Upper lobe of left lung (tissue), 4 donors: ENCODE measurements around the gene PRR20G.

ENCODE experiments used
- EP300 ChIP-seq, 4 donors: sonication (generic); formaldehyde crosslinking; IDR thresholded peaks; one replicate each; pipeline ENCODE4 v1.5.1; 2017; ENCODE audit warnings: antibody characterized with exemption in 4 of 4, control low read depth in 2 of 4
- POLR2A ChIP-seq, 4 donors: fragments of 450-650 bp; IDR thresholded peaks; one replicate each; pipeline ENCODE4 v1.5.1; 2016 to 2017; ENCODE audit warnings: antibody characterized with exemption in 4 of 4, mild to moderate bottlenecking in 2 of 4
- POLR2AphosphoS5 ChIP-seq, 2 donors: sonication (generic); formaldehyde crosslinking; IDR thresholded peaks; one replicate each; pipeline ENCODE4 v1.5.1; 2017; ENCODE audit warnings: antibody characterized with exemption in 2 of 2
- TF ChIP-seq, protein P1 (sequence below), 6 experiments: fragments of 450-650 bp in 4 of 6; fragments of 200-600 bp in 2 of 6; sonication (generic) in 2 of 6; IDR thresholded peaks; one replicate each; pipeline ENCODE4 v1.5.1; 2016 to 2019; ENCODE audit warnings: antibody characterized with exemption in 6 of 6

DNA sequence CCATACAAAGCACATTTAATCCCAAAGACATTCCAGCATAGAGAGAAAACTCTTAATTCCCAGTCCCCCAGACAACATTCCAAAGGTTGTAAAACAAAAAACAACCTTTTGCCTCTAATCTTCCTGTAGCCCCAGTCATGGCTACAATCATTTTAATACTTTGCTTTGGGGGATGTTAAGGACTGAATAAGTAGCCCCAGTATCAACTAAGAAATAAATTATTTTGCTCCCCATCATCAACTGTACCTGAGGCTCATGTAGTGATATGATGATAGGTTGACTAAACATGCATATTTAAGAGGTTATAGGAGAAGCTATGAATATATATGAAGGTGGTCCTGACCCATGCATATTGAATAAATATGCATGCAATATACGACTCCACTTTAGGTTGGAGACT is 40.6 kb downstream of the PRR20G start:
- no peak for TF ChIP-seq POLR2A (IDR thresholded peaks at IDR 0.05)
- TF ChIP-seq, protein P1, sequence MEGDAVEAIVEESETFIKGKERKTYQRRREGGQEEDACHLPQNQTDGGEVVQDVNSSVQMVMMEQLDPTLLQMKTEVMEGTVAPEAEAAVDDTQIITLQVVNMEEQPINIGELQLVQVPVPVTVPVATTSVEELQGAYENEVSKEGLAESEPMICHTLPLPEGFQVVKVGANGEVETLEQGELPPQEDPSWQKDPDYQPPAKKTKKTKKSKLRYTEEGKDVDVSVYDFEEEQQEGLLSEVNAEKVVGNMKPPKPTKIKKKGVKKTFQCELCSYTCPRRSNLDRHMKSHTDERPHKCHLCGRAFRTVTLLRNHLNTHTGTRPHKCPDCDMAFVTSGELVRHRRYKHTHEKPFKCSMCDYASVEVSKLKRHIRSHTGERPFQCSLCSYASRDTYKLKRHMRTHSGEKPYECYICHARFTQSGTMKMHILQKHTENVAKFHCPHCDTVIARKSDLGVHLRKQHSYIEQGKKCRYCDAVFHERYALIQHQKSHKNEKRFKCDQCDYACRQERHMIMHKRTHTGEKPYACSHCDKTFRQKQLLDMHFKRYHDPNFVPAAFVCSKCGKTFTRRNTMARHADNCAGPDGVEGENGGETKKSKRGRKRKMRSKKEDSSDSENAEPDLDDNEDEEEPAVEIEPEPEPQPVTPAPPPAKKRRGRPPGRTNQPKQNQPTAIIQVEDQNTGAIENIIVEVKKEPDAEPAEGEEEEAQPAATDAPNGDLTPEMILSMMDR (IDR thresholded peaks at IDR 0.05), result no peak
- TF ChIP-seq POLR2AphosphoS5 (IDR thresholded peaks at IDR 0.05), result no peak
- TF ChIP-seq EP300 (IDR thresholded peaks at IDR 0.05), result no peak
